Activated CD8-positive, alpha-beta memory T cell treated with anti-CD3 and anti-CD28 coated beads, Interleukin-2, amount 50 U/mL, for 24 hours (primary cell): ENCODE data around the gene NCOA7.

Experiments used
- DNase-seq: peaks from one replicate; pipeline ENCODE4 v3.0.0-alpha.2; 2020; ENCODE audit errors: extremely low read depth

NCOA7 gene

DNA sequence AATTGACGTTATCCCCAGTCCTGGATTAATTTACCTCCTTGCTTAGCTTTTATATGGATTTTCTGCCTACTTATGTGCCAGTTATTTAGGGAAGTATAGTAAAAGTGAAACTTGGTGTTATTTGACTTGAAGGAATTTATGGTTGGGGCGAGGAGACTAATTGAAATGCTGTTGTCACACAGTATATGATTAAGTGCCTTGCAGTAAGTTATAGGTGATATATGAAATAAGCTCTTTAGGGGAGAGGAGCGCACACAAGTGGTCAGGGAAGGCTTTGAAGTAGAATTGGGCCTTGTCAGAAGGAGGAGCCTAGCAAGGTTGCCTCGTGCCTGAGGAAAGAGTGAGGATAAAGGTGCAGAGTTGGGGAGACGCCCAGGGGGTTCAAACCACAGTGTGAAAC is 20.5 kb downstream of the NCOA7 start:
- DNase-seq, result no peak

DNA sequence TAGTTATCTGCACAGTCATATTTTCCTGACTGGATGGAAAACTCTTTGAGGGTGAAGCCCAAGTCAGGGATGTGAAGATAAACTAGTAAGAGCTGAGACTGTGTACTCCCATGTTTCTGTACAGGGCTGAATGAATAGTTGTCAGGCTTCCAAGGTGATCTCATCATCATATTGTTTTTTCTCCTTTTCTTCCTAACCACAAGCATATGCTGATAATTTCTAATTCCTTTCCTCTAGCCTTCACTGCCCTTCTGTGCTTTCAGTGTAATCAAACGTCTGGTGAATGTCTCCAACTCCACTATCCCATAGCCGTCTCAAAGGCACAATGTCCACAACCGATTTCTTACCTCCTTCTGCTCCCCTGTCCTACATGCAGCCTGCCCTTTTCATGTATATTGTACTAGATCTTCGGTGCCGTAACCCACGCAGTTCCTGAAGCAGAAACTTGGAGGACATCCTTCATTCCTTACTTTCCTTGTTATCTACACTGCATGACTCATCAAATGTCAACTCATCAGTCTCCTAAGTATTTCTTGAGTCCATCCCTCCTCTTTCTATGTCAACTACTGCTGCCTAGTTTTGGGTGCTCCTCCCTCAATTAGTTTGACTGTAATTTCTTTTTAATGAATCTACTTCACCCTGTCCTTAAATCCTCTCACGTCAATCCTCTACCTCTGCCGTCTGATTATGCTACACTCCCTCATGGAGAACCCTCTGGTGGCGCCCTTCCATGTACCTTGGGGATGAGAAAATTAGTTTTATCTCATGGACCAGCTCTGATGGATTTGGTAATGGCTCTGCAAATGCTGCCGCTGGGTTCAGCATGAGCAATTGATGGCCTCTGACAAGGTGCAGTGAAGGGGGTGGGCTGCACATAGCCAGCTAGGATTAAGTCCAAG is 21.9 kb downstream of the NCOA7 start:
- no peak for DNase-seq

- DNase-seq, result no peak
These were observed 23.7 kb downstream of the NCOA7 start for GRCh38 chr6:125814481-125814880.

DNA sequence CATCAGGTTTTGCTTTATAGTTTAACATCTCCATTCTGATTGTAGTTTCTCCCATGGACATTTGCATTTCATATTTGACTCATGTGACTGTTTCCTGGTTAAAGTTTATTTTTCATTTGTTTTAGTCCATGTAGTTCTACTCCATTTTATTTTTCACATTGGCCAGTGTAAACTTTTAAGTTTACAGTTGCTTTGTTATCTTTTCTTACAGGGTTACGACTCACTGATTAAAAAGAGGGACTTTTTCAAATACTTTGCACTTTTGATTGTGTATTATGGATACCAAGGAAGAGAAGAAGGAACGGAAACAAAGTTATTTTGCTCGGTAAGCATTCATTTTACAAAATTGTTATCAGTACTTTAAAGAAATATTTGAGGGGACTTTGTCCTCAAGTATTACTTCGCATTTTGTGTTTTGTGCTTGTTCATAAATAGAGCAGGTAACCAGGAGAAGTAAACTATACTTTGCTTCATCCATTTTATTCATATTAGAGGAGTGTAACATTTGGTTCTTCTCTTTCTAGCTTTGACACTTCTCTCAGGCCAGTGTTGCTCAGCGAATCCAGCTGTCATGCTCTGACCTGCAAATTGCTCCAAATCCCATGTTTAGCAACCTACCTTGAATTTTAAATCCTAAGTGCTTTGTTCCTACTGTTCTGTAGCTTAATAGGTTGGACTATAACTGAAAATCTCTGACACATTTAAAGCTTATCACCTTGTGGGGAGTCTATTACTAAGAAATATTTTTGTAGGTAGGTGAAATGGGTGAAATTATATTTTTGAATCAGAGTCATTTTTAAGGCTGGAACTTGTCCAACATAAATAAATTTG is 24.5 kb downstream of the NCOA7 start:
- no peak for DNase-seq

DNA sequence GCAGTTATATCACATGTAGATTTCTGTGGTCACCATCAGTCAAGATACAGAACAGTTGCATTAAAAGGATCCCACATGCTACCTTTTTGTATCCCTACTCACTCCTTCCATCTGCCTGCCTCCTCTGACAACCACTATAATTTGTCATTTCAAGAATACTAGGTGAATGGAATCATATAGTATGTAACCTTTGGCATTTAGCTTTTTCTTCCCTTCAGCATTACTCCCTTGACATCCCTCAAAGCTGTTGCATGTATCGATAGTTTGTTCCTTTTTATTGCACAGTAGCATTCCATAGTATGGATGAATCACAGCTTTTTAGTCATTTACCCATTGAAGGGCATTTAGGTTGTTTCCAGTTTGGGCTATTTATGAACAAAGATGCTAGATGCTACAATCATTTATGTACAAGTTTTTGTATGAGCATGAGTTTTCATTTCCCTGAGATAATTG is 26.1 kb downstream of the NCOA7 start:
- DNase-seq, result no peak

GRCh38 chr6:125818225-125818657 is 27.5 kb downstream of the NCOA7 start:
- no peak for DNase-seq

- DNase-seq, result no peak
These were observed 28.1 kb downstream of the NCOA7 start for GRCh38 chr6:125818772-125819260.

DNA sequence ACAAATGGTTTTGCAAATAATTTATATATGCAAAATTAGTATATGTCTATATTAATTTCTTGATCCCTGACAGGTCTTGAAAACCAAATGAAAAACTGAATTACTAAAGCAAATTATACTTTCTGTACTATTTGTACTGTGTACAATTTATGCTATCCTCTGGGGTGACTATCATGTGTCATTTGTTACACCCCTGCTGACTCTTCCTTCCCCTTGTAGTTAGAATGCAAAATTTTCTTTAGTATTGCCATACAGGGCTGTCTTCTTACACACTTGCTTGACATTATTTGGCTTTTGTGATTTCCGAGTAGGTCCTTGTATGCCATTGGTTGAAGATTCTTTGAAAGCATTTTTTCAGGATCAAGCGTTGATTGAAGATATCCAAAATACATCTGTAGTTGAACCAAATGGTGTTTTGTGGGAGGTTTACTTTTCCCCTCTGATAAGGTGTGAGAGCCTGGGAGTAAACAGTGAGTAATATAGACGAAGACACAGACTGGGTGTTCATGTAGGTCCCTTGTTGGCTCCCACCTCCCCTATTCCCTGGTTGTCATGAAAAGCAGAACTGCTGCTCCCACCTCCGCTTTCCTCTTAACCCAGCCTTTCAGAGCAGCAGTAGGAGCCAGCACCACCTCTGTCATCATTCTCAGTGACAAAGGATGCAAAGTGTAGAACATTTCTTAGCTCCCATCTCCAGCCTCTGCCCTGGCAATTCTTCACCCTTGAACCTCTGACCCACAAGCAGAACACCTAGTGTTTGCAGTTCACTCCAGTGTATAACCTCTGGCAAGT is 29.0 kb downstream of the NCOA7 start:
- DNase-seq, result no peak

DNA sequence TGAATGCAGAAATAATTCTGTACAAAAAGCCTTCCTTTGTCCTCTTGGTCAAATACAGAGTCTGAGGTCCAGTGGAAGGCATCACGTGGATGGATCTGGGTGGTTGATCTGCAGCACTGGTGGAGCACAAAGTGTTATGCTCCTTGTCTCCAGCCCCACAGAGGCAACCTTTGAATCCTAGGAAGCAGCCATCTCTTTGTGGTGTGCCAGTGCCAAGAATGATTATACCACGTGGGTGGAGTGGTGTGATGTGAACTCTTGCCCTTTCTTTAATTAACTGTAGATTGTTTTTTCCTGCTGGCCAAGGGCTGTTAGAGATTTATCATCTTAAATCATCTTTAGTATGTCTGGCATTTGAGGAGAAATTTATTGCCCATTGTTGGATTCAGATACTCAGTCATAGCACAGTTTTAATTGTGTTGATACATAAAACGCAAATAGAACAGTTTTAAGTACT is 31.1 kb downstream of the NCOA7 start:
- DNase-seq, result no peak

GRCh38 chr6:125823180-125823579 is 32.4 kb downstream of the NCOA7 start:
- DNase-seq, result no peak

- no peak for DNase-seq
These were observed 34.4 kb downstream of the NCOA7 start for GRCh38 chr6:125824946-125825771.

DNA sequence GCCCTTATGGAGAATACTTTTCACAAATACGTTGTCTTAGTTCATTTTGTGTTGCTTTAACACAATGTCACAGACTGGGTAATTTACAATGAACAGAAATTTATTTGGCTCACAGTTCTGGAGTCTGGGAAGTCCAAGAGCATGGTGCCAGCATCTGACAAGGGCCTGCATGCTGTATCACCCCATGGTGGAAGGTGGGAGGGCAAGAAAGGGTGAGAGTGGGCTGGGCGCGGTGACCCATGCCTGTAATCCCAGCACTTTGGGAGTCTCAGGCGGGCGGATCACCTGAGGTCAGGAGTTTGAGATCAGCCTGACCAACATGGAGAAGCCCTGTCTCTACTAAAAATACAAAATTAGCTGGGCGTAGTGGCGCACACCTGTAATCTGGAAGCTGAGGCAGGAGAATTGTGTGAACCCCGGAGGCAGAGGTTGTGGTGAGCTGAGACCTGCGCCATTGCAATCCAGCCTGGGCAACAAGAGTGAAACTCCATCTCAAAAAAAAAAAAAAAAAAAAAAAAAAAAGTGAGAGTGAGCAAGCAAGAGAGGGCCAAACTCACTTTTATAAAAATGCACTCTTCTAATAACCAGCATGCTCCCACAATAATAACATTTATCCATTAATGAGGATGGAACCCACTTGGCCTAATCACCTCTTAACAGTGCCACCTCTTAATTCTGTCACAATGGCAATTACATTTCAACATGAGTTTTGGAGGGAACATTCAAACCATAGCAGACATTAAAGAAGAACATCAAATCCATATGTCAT is 36.1 kb downstream of the NCOA7 start:
- DNase-seq, result no peak

DNA sequence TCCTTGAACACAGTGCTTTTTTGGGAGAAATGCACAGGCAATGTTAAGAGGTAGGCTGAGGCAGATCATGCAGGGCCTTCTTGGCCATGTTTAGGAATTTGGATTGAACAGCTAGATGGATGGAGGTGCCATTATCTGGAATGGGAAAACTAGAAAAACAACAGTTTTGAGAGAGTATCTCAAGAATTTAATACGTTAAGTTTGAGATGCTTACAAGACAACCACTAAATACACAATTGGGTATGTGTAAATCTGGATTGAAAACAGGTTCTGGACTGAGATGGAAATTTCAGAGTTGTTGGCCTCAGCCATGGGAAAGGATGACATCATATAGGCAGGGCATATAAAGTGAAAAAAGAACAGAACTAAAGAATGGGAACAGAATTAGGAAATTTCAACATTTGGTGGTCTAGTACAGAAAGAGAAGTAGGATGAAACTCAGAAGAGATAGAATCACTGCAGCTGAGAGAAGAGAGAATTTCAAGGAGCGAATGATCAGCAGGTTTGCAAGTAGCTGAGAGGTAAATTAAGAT is 37.1 kb downstream of the NCOA7 start:
- DNase-seq, result no peak

DNA sequence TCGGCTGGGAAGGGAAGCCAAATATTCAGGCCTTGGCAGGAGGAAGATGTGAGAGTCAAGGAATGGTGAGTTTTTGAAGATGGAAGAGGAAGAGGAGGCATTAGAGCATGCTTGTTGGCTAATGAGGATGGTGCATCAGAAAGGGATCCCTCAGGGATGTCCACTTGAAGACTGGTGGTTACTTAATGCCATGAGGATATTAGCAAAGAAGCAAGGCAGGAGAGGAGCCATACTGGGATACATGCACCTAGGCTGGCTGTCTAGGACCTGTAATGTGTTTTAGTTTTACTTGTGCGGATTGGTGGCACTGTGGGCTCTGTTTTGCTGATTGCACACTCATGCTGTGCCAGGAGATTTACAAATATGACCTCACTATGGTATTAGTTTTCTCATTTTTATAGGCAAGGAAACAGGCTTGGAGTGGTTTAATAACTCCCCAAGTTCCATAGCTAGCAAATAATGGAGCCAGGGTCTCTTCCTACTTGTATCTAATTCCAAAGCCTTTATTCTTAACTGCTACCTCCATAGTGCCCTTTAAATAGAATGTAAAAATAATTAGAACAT is 37.8 kb downstream of the NCOA7 start:
- no peak for DNase-seq

DNA sequence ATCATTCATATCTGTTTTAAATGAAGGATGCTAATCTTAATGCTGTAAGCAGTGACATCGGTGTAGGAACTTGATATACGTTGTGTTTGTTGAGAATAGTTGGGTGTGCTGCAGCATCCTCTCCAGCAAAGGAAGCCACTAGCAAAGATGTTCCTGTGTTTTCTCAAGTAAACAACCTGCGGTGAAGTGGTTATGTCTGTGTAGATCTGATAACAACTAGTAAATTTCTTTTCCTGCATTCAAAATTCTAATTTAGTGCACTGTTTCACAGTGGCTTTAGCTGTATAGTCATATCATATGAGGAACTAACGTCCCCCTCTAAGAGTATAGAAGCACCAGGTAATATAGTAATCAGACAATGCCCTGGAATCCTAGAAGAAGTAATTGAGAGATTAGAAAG is 38.7 kb downstream of the NCOA7 start:
- DNase-seq, result no peak

- DNase-seq, result no peak
These were observed 40.9 kb downstream of the NCOA7 start for GRCh38 chr6:125831659-125832058.

DNA sequence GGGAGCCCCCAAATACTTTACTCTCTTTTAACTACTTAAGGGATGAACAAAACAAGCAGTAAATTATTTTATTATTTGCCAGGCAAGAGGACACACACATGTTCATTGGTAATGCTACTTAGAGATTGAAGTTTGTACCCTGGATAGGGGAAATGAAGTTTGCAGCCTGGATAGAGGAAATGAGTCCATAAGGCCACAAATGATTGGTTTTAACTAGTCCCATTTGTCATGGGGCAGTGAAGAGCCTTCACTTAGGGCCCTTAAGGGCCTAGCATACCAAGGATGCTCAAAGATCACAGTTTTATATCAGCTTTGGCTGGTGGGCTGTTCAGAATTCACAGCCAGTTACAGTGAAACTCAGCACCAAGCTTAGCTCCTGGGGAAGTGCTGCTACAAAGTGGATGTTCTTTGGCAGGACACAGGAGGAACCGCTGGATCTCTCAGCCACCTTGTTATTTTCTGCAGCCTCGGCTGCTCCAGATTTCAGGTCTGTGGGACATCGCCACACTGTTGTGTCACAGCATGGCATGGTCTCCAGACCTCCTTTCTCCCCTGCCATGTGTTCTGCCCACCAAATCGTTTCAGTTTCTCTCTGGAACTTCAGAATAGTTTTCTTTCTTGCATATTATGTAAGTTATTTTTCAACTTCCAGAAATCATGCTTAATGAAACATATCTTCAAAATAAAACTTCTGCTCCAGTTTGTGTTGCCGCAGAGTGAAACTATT is 41.8 kb downstream of the NCOA7 start:
- DNase-seq, result no peak

DNA sequence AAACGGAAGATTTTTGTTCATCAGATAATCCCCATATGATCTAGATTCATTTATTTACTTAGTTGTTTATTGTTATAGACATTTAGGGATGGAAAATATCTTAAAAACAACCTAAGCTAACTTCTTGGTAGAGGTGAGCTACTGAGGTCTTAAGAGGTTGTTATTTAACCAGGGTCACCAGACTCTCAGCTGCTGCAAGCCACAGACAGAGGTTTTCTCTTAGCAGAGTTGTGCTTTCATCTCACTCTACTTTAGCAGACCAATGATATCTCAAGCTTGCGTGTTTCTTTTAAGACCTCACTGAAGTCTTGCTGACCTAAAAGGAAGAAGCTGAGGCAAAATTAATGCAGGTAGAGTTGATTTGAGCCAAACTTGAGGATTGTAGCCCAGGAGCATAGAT is 43.6 kb downstream of the NCOA7 start:
- DNase-seq, result no peak
